ENCODE measurements around the gene SVIL.

Gene SVIL

GRCh38 chr10:29656451-29656992, 21.8 kb upstream of the SVIL start:
- no peak overlapping the region for H2AFZ ChIP-seq (ENCODE audit: low read length)
- H3K9me3 ChIP-seq (ENCODE audit: insufficient read depth, low read depth, low read length), result peaks cover 8% of the 10 kb centered on the region; the same call in 1 of the 2 replicates
- H3K9ac ChIP-seq (ENCODE audit: low read depth, low read length, poor library complexity, severe bottlenecking), result no peak overlapping the region
- peaks cover 15% of the 10 kb centered on the region; the same call in 1 of the 2 replicates for H3K36me3 ChIP-seq (ENCODE audit: insufficient read depth, low read length)
- H3K9me2 ChIP-seq (replicated peaks; ENCODE audit: low read depth, low read length), result no peaks in the 10 kb centered on the region
- H3K79me2 ChIP-seq (ENCODE audit: insufficient read depth, low read length), result no peaks in the 10 kb centered on the region
- peaks cover 10% of the 10 kb centered on the region for H4K20me1 ChIP-seq (ENCODE audit: insufficient read depth, low read length, poor library complexity, severe bottlenecking)
- peaks cover 16% of the 10 kb centered on the region for H3K4me1 ChIP-seq (ENCODE audit: insufficient read depth, low read length, poor library complexity, severe bottlenecking)
- no peaks in the 10 kb centered on the region for H3F3A ChIP-seq (ENCODE audit: low read depth)
- no peak overlapping the region for H3K4me3 ChIP-seq (ENCODE audit: low read length, poor library complexity, severe bottlenecking)
- H3K27me3 ChIP-seq (ENCODE audit: insufficient read depth, low read length, poor library complexity, severe bottlenecking), result no peaks in the 10 kb centered on the region
- H3K4me2 ChIP-seq (ENCODE audit: low read depth, low read length, poor library complexity, severe bottlenecking), result no peak overlapping the region
- TF ChIP-seq, protein P1, sequence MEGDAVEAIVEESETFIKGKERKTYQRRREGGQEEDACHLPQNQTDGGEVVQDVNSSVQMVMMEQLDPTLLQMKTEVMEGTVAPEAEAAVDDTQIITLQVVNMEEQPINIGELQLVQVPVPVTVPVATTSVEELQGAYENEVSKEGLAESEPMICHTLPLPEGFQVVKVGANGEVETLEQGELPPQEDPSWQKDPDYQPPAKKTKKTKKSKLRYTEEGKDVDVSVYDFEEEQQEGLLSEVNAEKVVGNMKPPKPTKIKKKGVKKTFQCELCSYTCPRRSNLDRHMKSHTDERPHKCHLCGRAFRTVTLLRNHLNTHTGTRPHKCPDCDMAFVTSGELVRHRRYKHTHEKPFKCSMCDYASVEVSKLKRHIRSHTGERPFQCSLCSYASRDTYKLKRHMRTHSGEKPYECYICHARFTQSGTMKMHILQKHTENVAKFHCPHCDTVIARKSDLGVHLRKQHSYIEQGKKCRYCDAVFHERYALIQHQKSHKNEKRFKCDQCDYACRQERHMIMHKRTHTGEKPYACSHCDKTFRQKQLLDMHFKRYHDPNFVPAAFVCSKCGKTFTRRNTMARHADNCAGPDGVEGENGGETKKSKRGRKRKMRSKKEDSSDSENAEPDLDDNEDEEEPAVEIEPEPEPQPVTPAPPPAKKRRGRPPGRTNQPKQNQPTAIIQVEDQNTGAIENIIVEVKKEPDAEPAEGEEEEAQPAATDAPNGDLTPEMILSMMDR (conservative IDR thresholded peaks at IDR 0.05; ENCODE audit: low read length), result no peak
- TF ChIP-seq EZH2phosphoT487 (IDR thresholded peaks at IDR 0.05; ENCODE audit: borderline replicate concordance), result no peak

DNA sequence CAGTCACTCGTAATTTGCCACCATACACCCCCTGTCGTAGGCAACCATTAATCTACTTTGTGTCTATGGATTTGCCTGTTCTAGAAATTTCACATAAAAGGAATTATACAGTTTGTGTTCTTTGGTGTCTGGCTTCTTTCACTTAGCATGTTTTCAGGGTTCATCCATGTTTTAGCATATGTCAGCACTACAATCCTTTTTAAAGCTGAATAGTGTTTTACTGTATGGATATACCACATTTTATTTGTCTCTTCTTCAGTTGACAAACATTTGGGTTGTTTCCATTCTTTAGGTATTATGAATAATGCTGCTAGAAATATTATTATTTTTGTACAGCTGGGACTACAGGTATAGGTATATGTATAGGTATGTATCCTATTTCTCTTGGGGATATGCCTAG, 17.4 kb upstream of the SVIL start:
- Histone ChIP-seq H3K9me3 (ENCODE audit: insufficient read depth, low read depth, low read length) (peaks cover 7% of the 10 kb centered on the region; the same call in 1 of the 2 replicates), H3K9me2 (replicated peaks; ENCODE audit: low read depth, low read length) (no peaks in the 10 kb centered on the region), H3K36me3 (ENCODE audit: insufficient read depth, low read length) (peaks cover 9% of the 10 kb centered on the region; the same call in 1 of the 2 replicates), H2AFZ (ENCODE audit: low read length) (no peak overlapping the region), H3K4me3 (ENCODE audit: low read length, poor library complexity, severe bottlenecking) (no peak overlapping the region), H3K27me3 (ENCODE audit: insufficient read depth, low read length, poor library complexity, severe bottlenecking) (no peaks in the 10 kb centered on the region), H3K4me2 (ENCODE audit: low read depth, low read length, poor library complexity, severe bottlenecking) (no peak overlapping the region), H3K4me1 (ENCODE audit: insufficient read depth, low read length, poor library complexity, severe bottlenecking) (peaks cover 11% of the 10 kb centered on the region), H4K20me1 (ENCODE audit: insufficient read depth, low read length, poor library complexity, severe bottlenecking) (no peaks in the 10 kb centered on the region), H3K9ac (ENCODE audit: low read depth, low read length, poor library complexity, severe bottlenecking) (no peak overlapping the region), H3K79me2 (ENCODE audit: insufficient read depth, low read length) (no peaks in the 10 kb centered on the region), H3F3A (ENCODE audit: low read depth) (no peaks in the 10 kb centered on the region)
- TF ChIP-seq, protein P1 (conservative IDR thresholded peaks at IDR 0.05; ENCODE audit: low read length), result no peak
- no peak for TF ChIP-seq EZH2phosphoT487 (IDR thresholded peaks at IDR 0.05; ENCODE audit: borderline replicate concordance)

GRCh38 chr10:29651767-29652166, 17.0 kb upstream of the SVIL start:
- H2AFZ ChIP-seq (ENCODE audit: low read length), result no peak overlapping the region
- no peaks in the 10 kb centered on the region for H3K27me3 ChIP-seq (ENCODE audit: insufficient read depth, low read length, poor library complexity, severe bottlenecking)
- H3K79me2 ChIP-seq (ENCODE audit: insufficient read depth, low read length), result no peaks in the 10 kb centered on the region
- H4K20me1 ChIP-seq (ENCODE audit: insufficient read depth, low read length, poor library complexity, severe bottlenecking), result no peaks in the 10 kb centered on the region
- TF ChIP-seq EZH2phosphoT487 (IDR thresholded peaks at IDR 0.05; ENCODE audit: borderline replicate concordance), result no peak
- TF ChIP-seq, protein P1 (conservative IDR thresholded peaks at IDR 0.05; ENCODE audit: low read length), result no peak
- no peak overlapping the region for H3K4me3 ChIP-seq (ENCODE audit: low read length, poor library complexity, severe bottlenecking)
- H3K36me3 ChIP-seq (ENCODE audit: insufficient read depth, low read length), result peaks cover 5% of the 10 kb centered on the region; the same call in 1 of the 2 replicates
- peaks cover 3% of the 10 kb centered on the region; the same call in 1 of the 2 replicates for H3K9me3 ChIP-seq (ENCODE audit: insufficient read depth, low read depth, low read length)
- H3K9me2 ChIP-seq (replicated peaks; ENCODE audit: low read depth, low read length), result no peaks in the 10 kb centered on the region
- H3K4me2 ChIP-seq (ENCODE audit: low read depth, low read length, poor library complexity, severe bottlenecking), result no peak overlapping the region
- H3K4me1 ChIP-seq (ENCODE audit: insufficient read depth, low read length, poor library complexity, severe bottlenecking), result peaks cover 16% of the 10 kb centered on the region
- H3K9ac ChIP-seq (ENCODE audit: low read depth, low read length, poor library complexity, severe bottlenecking), result no peak overlapping the region
- H3F3A ChIP-seq (ENCODE audit: low read depth), result no peaks in the 10 kb centered on the region
